ENCODE measurements around the gene ZEB2.

ZEB2 gene

GRCh38 chr2:144519934-144520731 lies at the start of gene ZEB2:
TSS of gene ZEB2 (minus strand) at chr2:144520119. CDS start at chr2:144517350, 2,769 bp downstream.
- peaks cover 7% of the 10 kb centered on the region for H3K27me3 ChIP-seq (replicated peaks; ENCODE audit: control insufficient read depth, insufficient read depth, low read length)
- no peak for DNase-seq (ENCODE audit: extremely low read depth, insufficient read length)
- no peak for TF ChIP-seq CTCF (IDR thresholded peaks at IDR 0.05; ENCODE audit: insufficient read depth, low read length, poor library complexity, severe bottlenecking)

GRCh38 chr2:144567745-144568144 lies 47.8 kb upstream of the ZEB2 start:
- Histone ChIP-seq H3K4me3 (replicated peaks; ENCODE audit: low read depth, low read length) (no peak overlapping the region), H3K27me3 (replicated peaks; ENCODE audit: control insufficient read depth, insufficient read depth, low read length) (no peaks in the 10 kb centered on the region; the same call in 1 of the 2 replicates), H3K36me3 (ENCODE audit: control insufficient read depth, insufficient read depth, low read length) (no peaks in the 10 kb centered on the region)
- no peak for DNase-seq (ENCODE audit: extremely low read depth, insufficient read length)
- no peak for TF ChIP-seq CTCF (IDR thresholded peaks at IDR 0.05; ENCODE audit: insufficient read depth, low read length, poor library complexity, severe bottlenecking)

More at GRCh38 chr2:144519934-144520731, at the start of gene ZEB2:
- Histone ChIP-seq H3K4me3 (replicated peaks; ENCODE audit: low read depth, low read length) (no peak within 1 kb of the TSS), H3K36me3 (ENCODE audit: control insufficient read depth, insufficient read depth, low read length) (no peaks in the 10 kb centered on the region)

- H3K36me3 ChIP-seq (ENCODE audit: control insufficient read depth, insufficient read depth, low read length) = no peaks in the 10 kb centered on the region
- DNase-seq (ENCODE audit: extremely low read depth, insufficient read length) = no peak
- no peaks in the 10 kb centered on the region; the same call in 1 of the 2 replicates for H3K27me3 ChIP-seq (replicated peaks; ENCODE audit: control insufficient read depth, insufficient read depth, low read length)
- TF ChIP-seq CTCF (IDR thresholded peaks at IDR 0.05; ENCODE audit: insufficient read depth, low read length, poor library complexity, severe bottlenecking) = no peak
- no peak overlapping the region for H3K4me3 ChIP-seq (replicated peaks; ENCODE audit: low read depth, low read length)
These were observed 46.5 kb upstream of the ZEB2 start for GRCh38 chr2:144566448-144566847.

GRCh38 chr2:144560251-144560650 lies 40.3 kb upstream of the ZEB2 start:
- no peak for DNase-seq (ENCODE audit: extremely low read depth, insufficient read length)
- H3K27me3 ChIP-seq (replicated peaks; ENCODE audit: control insufficient read depth, insufficient read depth, low read length) = no peaks in the 10 kb centered on the region
- TF ChIP-seq CTCF (IDR thresholded peaks at IDR 0.05; ENCODE audit: insufficient read depth, low read length, poor library complexity, severe bottlenecking) = no peak
- H3K36me3 ChIP-seq (ENCODE audit: control insufficient read depth, insufficient read depth, low read length) = no peaks in the 10 kb centered on the region
- no peak overlapping the region for H3K4me3 ChIP-seq (replicated peaks; ENCODE audit: low read depth, low read length)

GRCh38 chr2:144559681-144560080 lies 39.8 kb upstream of the ZEB2 start:
- no peak for DNase-seq (ENCODE audit: extremely low read depth, insufficient read length)
- no peak overlapping the region for H3K4me3 ChIP-seq (replicated peaks; ENCODE audit: low read depth, low read length)
- no peaks in the 10 kb centered on the region for H3K36me3 ChIP-seq (ENCODE audit: control insufficient read depth, insufficient read depth, low read length)
- no peak for TF ChIP-seq CTCF (IDR thresholded peaks at IDR 0.05; ENCODE audit: insufficient read depth, low read length, poor library complexity, severe bottlenecking)
- H3K27me3 ChIP-seq (replicated peaks; ENCODE audit: control insufficient read depth, insufficient read depth, low read length) = no peaks in the 10 kb centered on the region
